Ishikawa (cell line): ENCODE results near the gene FBXL5.

Experiments
- CEBPB ChIP-seq: IDR thresholded peaks from 2 replicates; pipeline ENCODE4 v1.6.1; 2012
- CREB1 ChIP-seq: IDR thresholded peaks from 2 replicates; pipeline ENCODE4 v1.6.1; 2012; ENCODE audit warnings: low read depth
- EGR1 ChIP-seq: IDR thresholded peaks from 2 replicates; pipeline ENCODE4 v1.6.1; 2012
- EP300 ChIP-seq: IDR thresholded peaks from 2 replicates; pipeline ENCODE4 v1.6.1; 2012; ENCODE audit warnings: borderline replicate concordance
- FOXM1 ChIP-seq: IDR thresholded peaks from 2 replicates; pipeline ENCODE4 v1.6.1; 2012; ENCODE audit warnings: low read depth, borderline replicate concordance
- MAX ChIP-seq: IDR thresholded peaks from 2 replicates; pipeline ENCODE4 v1.6.1; 2012
- NFIC ChIP-seq: IDR thresholded peaks from 2 replicates; pipeline ENCODE4 v1.6.1; 2012
- RAD21 ChIP-seq: IDR thresholded peaks from 2 replicates; pipeline ENCODE4 v1.6.1; 2012; ENCODE audit warnings: low read depth
- TAF1 ChIP-seq: IDR thresholded peaks from 2 replicates; pipeline ENCODE4 v1.6.1; 2012; ENCODE audit warnings: low read depth, mild to moderate bottlenecking
- TCF12 ChIP-seq: IDR thresholded peaks from 2 replicates; pipeline ENCODE4 v1.6.1; 2012; ENCODE audit warnings: low read depth
- TEAD4 ChIP-seq: IDR thresholded peaks from 2 replicates; pipeline ENCODE4 v1.6.1; 2012
- YY1 ChIP-seq: IDR thresholded peaks from 2 replicates; pipeline ENCODE4 v1.6.1; 2012; ENCODE audit warnings: low read depth
- ZBTB7A ChIP-seq: IDR thresholded peaks from 2 replicates; pipeline ENCODE4 v1.6.1; 2012; ENCODE audit warnings: low read depth
- TF ChIP-seq, protein P1 (sequence below): IDR thresholded peaks from 2 replicates; pipeline ENCODE4 v1.6.1; 2012
- TF ChIP-seq, protein P2 (sequence below): IDR thresholded peaks from 2 replicates; pipeline ENCODE4 v1.6.1; 2012; ENCODE audit warnings: low read depth, mild to moderate bottlenecking

The FBXL5 gene

GRCh38 chr4:15649914-15650545 is 5.1 kb downstream of the FBXL5 start:
- TF ChIP-seq RAD21: peak; percentile 73
- TF ChIP-seq, protein P1, sequence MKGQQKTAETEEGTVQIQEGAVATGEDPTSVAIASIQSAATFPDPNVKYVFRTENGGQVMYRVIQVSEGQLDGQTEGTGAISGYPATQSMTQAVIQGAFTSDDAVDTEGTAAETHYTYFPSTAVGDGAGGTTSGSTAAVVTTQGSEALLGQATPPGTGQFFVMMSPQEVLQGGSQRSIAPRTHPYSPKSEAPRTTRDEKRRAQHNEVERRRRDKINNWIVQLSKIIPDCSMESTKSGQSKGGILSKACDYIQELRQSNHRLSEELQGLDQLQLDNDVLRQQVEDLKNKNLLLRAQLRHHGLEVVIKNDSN: no peak

DNA sequence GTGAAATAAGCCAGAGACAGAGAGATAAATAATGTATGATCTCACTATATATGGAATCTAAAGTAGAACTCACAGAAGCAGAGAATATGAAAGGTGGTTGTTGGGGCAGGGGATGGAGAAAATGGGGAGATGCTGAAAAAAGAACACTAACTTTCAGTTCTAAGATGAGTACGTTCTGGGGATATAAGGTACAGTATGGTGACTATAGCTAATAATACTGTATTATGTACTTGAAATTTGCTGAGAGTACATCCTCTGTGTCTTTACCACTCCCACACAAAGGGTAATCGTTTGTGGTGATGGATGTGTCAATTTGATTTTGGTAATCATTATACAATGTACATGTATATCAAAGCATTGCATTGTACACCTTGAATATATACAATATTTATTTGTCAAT is 6.6 kb downstream of the FBXL5 start:
- TF ChIP-seq TEAD4 (no peak), EGR1 (no peak), TCF12 (no peak), EP300 (no peak), NFIC (no peak), FOXM1 (no peak), YY1 (no peak), ZBTB7A (no peak), CEBPB (no peak)

- TF ChIP-seq EGR1: no peak
- TF ChIP-seq EP300: no peak
- no peak for TF ChIP-seq MAX
- no peak for TF ChIP-seq YY1
- TF ChIP-seq FOXM1: no peak
- no peak for TF ChIP-seq TAF1
- TF ChIP-seq, protein P2, sequence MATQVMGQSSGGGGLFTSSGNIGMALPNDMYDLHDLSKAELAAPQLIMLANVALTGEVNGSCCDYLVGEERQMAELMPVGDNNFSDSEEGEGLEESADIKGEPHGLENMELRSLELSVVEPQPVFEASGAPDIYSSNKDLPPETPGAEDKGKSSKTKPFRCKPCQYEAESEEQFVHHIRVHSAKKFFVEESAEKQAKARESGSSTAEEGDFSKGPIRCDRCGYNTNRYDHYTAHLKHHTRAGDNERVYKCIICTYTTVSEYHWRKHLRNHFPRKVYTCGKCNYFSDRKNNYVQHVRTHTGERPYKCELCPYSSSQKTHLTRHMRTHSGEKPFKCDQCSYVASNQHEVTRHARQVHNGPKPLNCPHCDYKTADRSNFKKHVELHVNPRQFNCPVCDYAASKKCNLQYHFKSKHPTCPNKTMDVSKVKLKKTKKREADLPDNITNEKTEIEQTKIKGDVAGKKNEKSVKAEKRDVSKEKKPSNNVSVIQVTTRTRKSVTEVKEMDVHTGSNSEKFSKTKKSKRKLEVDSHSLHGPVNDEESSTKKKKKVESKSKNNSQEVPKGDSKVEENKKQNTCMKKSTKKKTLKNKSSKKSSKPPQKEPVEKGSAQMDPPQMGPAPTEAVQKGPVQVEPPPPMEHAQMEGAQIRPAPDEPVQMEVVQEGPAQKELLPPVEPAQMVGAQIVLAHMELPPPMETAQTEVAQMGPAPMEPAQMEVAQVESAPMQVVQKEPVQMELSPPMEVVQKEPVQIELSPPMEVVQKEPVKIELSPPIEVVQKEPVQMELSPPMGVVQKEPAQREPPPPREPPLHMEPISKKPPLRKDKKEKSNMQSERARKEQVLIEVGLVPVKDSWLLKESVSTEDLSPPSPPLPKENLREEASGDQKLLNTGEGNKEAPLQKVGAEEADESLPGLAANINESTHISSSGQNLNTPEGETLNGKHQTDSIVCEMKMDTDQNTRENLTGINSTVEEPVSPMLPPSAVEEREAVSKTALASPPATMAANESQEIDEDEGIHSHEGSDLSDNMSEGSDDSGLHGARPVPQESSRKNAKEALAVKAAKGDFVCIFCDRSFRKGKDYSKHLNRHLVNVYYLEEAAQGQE: no peak
- no peak for TF ChIP-seq ZBTB7A
- TF ChIP-seq TEAD4: no peak
- TF ChIP-seq, protein P1: no peak
Measured at GRCh38 chr4:15638418-15638817, 16.7 kb downstream of the FBXL5 start.

- TF ChIP-seq TCF12 (no peak), FOXM1 (no peak), YY1 (no peak), TAF1 (no peak), NFIC (no peak), CEBPB (no peak), EGR1 (no peak), TEAD4 (no peak), RAD21 (no peak), CREB1 (no peak), MAX (no peak), EP300 (no peak), ZBTB7A (no peak)
- TF ChIP-seq, protein P2: no peak
Measured at GRCh38 chr4:15636818-15637217, 18.3 kb downstream of the FBXL5 start.

DNA sequence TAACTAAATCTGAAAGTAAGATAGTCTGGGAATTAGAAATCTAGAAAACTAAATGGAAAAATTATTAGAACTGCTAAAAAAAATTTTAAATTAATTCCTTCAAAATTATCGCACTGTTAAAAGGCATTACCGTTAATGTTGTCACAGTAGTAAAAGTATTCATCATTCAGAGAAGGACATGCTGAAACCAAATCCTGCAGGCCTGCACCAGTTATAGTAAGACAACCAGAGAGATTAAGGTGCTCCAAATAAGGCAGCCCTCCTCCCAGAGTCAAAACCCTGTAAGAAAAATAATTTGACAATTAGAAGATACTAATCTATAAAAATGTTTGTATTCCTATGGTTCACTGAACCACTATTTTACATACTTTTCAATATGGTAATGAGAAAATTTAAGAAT is 43.0 kb downstream of the FBXL5 start:
- TF ChIP-seq NFIC: no peak
- TF ChIP-seq, protein P2: no peak
- no peak for TF ChIP-seq CREB1
- TF ChIP-seq TAF1: no peak
- TF ChIP-seq RAD21: no peak
- no peak for TF ChIP-seq YY1

DNA sequence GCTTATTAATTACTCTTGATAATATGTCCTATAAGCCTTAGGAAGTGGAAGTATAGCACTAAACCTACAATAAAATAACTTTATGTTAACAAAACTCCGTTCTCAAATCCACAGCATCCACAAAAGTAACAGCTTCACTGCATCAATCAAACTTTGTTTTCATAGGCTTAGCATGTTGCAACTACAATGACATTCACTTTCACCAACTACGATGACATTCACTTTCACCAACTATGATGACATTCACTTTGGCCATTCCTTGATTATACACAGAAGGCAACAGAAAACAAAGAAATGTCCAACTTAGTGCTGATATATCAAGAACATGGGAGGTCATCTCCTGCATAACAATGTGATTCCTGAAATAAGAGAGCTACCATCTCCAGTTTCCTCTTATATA is 44.3 kb downstream of the FBXL5 start:
- no peak for TF ChIP-seq FOXM1
- TF ChIP-seq TAF1: no peak
- TF ChIP-seq NFIC: no peak
- TF ChIP-seq CREB1: no peak
- TF ChIP-seq EP300: no peak
- no peak for TF ChIP-seq TCF12
- no peak for TF ChIP-seq RAD21
- TF ChIP-seq EGR1: no peak
- no peak for TF ChIP-seq CEBPB
- TF ChIP-seq ZBTB7A: no peak
